Mucosa of descending colon (tissue), 3 donors: ENCODE measurements around the gene DEDD. TPM values are rescaled to one million over a fixed set of nuclear protein-coding genes. Genes with fewer than 3 reads are reported as not detected.

Source experiments
- ATAC-seq: fragments of 200-7000 bp; cut with Tn5 transposase; one replicate; pipeline ENCODE4 v1.9.1; 2020; ENCODE audit warnings: mild to moderate bottlenecking, moderate library complexity
- DNase-seq, 3 donors: peaks; one replicate each; pipeline ENCODE4 v3.0.0-alpha.2; 2020
- H3K36me3 ChIP-seq: fragments of 200-600 bp; one replicate; pipeline ENCODE4 v1.8.0; 2021; ENCODE audit warnings: low read depth, mild to moderate bottlenecking
- H3K4me1 ChIP-seq: fragments of 200-600 bp; one replicate; pipeline ENCODE4 v1.8.0; 2021; ENCODE audit warnings: low read depth, mild to moderate bottlenecking
- H3K4me3 ChIP-seq: fragments of 200-600 bp; one replicate; pipeline ENCODE4 v1.8.0; 2021; ENCODE audit warnings: mild to moderate bottlenecking
- H3K9me3 ChIP-seq: fragments of 200-600 bp; one replicate; pipeline ENCODE4 v1.8.0; 2021; ENCODE audit warnings: mild to moderate bottlenecking
- CTCF ChIP-seq: fragments of 200-600 bp; IDR thresholded peaks from one replicate; pipeline ENCODE4 v1.8.0; 2022; ENCODE audit warnings: antibody characterized with exemption, mild to moderate bottlenecking
- intact Hi-C, 2 donors: fragments of 100-400 bp; cut with DNase I in 1 of 2; cut with micrococcal nuclease in 1 of 2; formaldehyde crosslinking; loops; one replicate each; pipeline versions ENCODE4 v1.11.0 to v1.11.1; 2022; cut with DNase I, micrococcal nuclease
- total RNA-seq, 3 donors: library from RNA; stranded (reverse); fragmentation: NEBNext Ultra II Directional in 2 of 3; extraction: Animal tissue kit (Norgen Biotek cat#: 25700) in 2 of 3; gene quantifications; one replicate each; pipeline versions ENCODE4 v1.2.1 to v1.2.4, GENCODE V29; 2021 to 2023
- donor health status: DM: no; HTN: no; CAD: no; lungs with moderate emphysema.
- donor health status: DM: no; HTN: no; CAD: no.
- donor health status: DM: no; HTN: yes; CAD: no.

The DEDD gene
- total RNA-seq, 3 donors from 2014 or later, result 33.3 to 43.0 (median 37.2) TPM

GRCh38 chr1:161159087-161159912, 26.8 kb upstream of the DEDD start, which contains the start of gene USP21:
Gene USP21 (plus strand): TSS chr1:161159500. CDS start chr1:161160641, 1,141 bp downstream.
- DNase-seq (peak; percentile 95 to 96 (median 95)), ATAC-seq (peak; percentile 98)
- Histone ChIP-seq H3K36me3 (no peaks in the 10 kb centered on the region), H3K9me3 (no peaks in the 10 kb centered on the region), H3K4me3 (peak within 1 kb of the TSS; percentile 79), H3K4me1 (peaks cover 25% of the 10 kb centered on the region)
- intact Hi-C loops, result no loop called here
- TF ChIP-seq CTCF, result no peak

- H3K4me1 ChIP-seq, result peaks cover 25% of the 10 kb centered on the region
- no peak overlapping the region for H3K4me3 ChIP-seq
- no peak for TF ChIP-seq CTCF
- intact Hi-C loops, result no loop called here
- ATAC-seq, result no peak
- H3K36me3 ChIP-seq, result no peaks in the 10 kb centered on the region
- no peak for DNase-seq
- no peaks in the 10 kb centered on the region for H3K9me3 ChIP-seq
These were observed 26.0 kb upstream of the DEDD start for GRCh38 chr1:161158316-161159010.

- ATAC-seq (no peak), DNase-seq (no peak)
- H3K36me3 ChIP-seq, result no peaks in the 10 kb centered on the region
- no peak for TF ChIP-seq CTCF
- peaks cover 28% of the 10 kb centered on the region for H3K4me1 ChIP-seq
- H3K9me3 ChIP-seq, result no peaks in the 10 kb centered on the region
- intact Hi-C loops, result no loop called here
- H3K4me3 ChIP-seq, result no peak overlapping the region
These were observed 25.4 kb upstream of the DEDD start for GRCh38 chr1:161157867-161158266.

GRCh38 chr1:161153682-161154337, 21.3 kb upstream of the DEDD start, which contains the start of gene UFC1:
Gene UFC1 (plus strand): TSS chr1:161153978. CDS start chr1:161153998, 20 bp downstream.
- peak within 1 kb of the TSS; percentile 65 for H3K4me3 ChIP-seq
- ATAC-seq (peak; percentile 96), DNase-seq (peak; percentile 81 to 87 (median 85))
- no peak for TF ChIP-seq CTCF
- H3K4me1 ChIP-seq, result peaks cover 16% of the 10 kb centered on the region
- intact Hi-C loops, result no loop called here
- H3K9me3 ChIP-seq, result no peaks in the 10 kb centered on the region
- H3K36me3 ChIP-seq, result no peaks in the 10 kb centered on the region

GRCh38 chr1:161153176-161153575, 20.7 kb upstream of the DEDD start:
- ATAC-seq, result no peak

More at GRCh38 chr1:161153176-161153575, 20.7 kb upstream of the DEDD start:
- Histone ChIP-seq H3K4me1 (peaks cover 14% of the 10 kb centered on the region), H3K4me3 (peak overlapping the region; percentile 65), H3K9me3 (no peaks in the 10 kb centered on the region), H3K36me3 (no peaks in the 10 kb centered on the region)
- DNase-seq, result peak in 1 of 3 donors; percentile 15
- no peak for TF ChIP-seq CTCF
- intact Hi-C loops, result no loop called here
